Iris pigment epithelial cell (primary cell): ENCODE data around the gene MS4A4A.

Experiments
- DNase-seq: peaks from one replicate; pipeline ENCODE4 v3.0.0-alpha.2; 2011; ENCODE audit warnings: low read depth

MS4A4A gene

GRCh38 chr11:60303661-60304060 lies 23.2 kb downstream of the MS4A4A start:
- DNase-seq: no peak

- DNase-seq: peak; percentile 8
Measured at GRCh38 chr11:60305906-60306619, 25.6 kb downstream of the MS4A4A start.

- DNase-seq: no peak
Measured at GRCh38 chr11:60307507-60308195, 27.2 kb downstream of the MS4A4A start.

GRCh38 chr11:60310407-60310998 lies 30.0 kb downstream of the MS4A4A start:
- no peak for DNase-seq

GRCh38 chr11:60314635-60315321 lies 34.3 kb downstream of the MS4A4A start:
- DNase-seq: no peak

- peak; percentile 3 for DNase-seq
Measured at GRCh38 chr11:60315871-60316270, 35.4 kb downstream of the MS4A4A start.

- DNase-seq: no peak
Measured at GRCh38 chr11:60316317-60316716, 35.9 kb downstream of the MS4A4A start.

- no peak for DNase-seq
Measured at GRCh38 chr11:60318726-60319125, 38.3 kb downstream of the MS4A4A start.

GRCh38 chr11:60321051-60321450 lies 40.6 kb downstream of the MS4A4A start:
- no peak for DNase-seq

- no peak for DNase-seq
Measured at GRCh38 chr11:60326955-60327354, 46.5 kb downstream of the MS4A4A start, which contains the start of gene MS4A6E. TSS of gene MS4A6E (plus strand) at chr11:60327255. CDS start at chr11:60334896, 7,641 bp downstream.

- DNase-seq: no peak
Measured at GRCh38 chr11:60328460-60328859, 48.0 kb downstream of the MS4A4A start.

- no peak for DNase-seq
Measured at GRCh38 chr11:60332846-60333245, 52.4 kb downstream of the MS4A4A start.

- peak; percentile 58 for DNase-seq
Measured at GRCh38 chr11:60334005-60334620, 53.6 kb downstream of the MS4A4A start.

GRCh38 chr11:60336767-60337391 lies 56.4 kb downstream of the MS4A4A start:
- DNase-seq: no peak

GRCh38 chr11:60338053-60338452 lies 57.6 kb downstream of the MS4A4A start:
- no peak for DNase-seq

- no peak for DNase-seq
Measured at GRCh38 chr11:60339356-60339755, 58.9 kb downstream of the MS4A4A start.

GRCh38 chr11:60343094-60343704 lies 62.7 kb downstream of the MS4A4A start:
- DNase-seq: peak; percentile 3

- DNase-seq: no peak
Measured at GRCh38 chr11:60344146-60344545, 63.7 kb downstream of the MS4A4A start.

GRCh38 chr11:60345489-60345888 lies 65.0 kb downstream of the MS4A4A start:
- DNase-seq: no peak

- DNase-seq: no peak
Measured at GRCh38 chr11:60347084-60347797, 66.8 kb downstream of the MS4A4A start.

GRCh38 chr11:60348116-60348515 lies 67.7 kb downstream of the MS4A4A start:
- DNase-seq: no peak
